Stimulated activated CD8-positive, alpha-beta memory T cell treated with anti-CD3 and anti-CD28 coated beads, Interleukin-12 subunit alpha, Interleukin-12 subunit beta, amount 100 ng/mL, for 4 hours (primary cell): ENCODE data around the gene CDKN2B-AS1.

Experiments
- DNase-seq: peaks from one replicate; pipeline ENCODE4 v3.0.0-alpha.2; 2020; ENCODE audit warnings: low read depth

Gene CDKN2B-AS1

DNA sequence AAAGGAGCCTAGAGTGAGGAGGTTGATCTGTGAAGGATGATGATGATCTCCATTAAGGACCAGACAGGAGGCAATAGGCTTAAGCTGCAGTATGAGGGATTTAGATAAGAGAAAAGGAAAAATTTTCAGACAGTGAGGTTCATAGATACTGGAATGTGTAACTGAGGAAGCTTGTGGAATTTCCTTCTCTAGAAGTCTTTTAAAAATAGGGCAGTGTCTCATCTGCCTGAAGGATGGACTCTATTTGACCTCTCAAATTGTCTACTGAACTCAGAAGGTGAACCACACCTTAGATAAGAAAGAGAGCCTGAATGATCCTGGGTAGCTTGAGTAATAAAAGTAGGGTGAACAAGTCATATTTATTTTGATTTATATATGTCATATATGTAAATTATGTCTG lies 162.7 kb downstream of the CDKN2B-AS1 start:
- DNase-seq: no peak

GRCh38 chr9:22157828-22158227 lies 163.2 kb downstream of the CDKN2B-AS1 start:
- no peak for DNase-seq

GRCh38 chr9:22158271-22158670 lies 163.7 kb downstream of the CDKN2B-AS1 start:
- no peak for DNase-seq

DNA sequence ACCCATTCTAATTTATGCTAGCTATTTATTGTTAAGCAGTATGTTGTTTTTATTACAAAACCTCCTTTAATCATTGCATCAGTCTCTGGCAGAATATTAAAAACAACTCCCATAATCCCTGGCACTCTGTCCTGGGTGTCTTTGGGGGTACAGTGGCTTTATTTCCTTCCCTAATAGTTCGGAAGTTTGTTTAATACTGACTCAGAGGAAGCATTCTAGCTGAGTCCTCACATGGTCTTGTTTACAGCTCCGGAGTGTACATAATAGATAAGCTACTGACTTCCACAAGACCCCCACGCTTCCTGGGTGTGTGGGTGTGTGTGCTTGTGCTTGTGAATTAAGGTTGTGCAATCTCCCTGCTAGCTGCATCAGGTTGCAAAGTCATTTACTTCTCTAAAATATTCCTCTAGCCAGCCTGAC lies 164.3 kb downstream of the CDKN2B-AS1 start:
- DNase-seq: no peak

DNA sequence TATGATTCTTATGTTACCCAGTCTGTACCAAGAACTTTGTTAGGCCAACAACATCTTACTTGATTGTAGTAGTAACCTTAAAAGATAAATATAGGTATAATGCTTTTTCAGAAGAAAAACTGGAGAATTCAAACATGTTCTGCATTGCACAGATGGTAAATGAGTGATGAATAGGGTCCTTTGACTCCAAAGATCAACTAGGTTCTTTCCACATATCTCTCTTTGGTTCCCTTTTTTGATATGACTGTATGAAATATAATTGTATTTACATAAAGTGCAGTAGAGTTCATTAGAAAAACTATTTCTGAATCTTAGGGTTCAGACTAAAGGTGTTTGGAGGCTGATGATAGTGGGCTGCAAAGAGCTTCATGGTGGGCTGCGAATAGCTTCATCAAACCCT lies 165.0 kb downstream of the CDKN2B-AS1 start:
- no peak for DNase-seq

DNA sequence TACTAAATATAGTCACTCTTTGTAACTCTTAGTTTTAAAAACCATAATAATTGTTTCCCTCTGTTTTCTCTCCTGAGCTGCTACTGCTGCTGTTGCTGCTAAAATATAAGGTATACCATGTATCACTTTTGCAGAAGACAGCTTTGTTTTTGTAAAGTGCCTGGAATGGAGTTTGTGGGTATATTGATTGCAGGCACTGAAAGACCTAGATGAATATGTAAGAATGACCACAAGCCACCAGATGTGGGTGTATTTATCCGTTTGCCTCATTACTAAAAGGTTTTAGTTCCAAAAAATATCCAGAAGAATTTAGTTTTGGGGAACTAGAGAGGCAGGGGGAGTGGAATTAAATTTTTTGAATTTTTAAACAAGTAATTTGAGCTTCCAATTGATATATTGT lies 165.6 kb downstream of the CDKN2B-AS1 start:
- DNase-seq: no peak

DNA sequence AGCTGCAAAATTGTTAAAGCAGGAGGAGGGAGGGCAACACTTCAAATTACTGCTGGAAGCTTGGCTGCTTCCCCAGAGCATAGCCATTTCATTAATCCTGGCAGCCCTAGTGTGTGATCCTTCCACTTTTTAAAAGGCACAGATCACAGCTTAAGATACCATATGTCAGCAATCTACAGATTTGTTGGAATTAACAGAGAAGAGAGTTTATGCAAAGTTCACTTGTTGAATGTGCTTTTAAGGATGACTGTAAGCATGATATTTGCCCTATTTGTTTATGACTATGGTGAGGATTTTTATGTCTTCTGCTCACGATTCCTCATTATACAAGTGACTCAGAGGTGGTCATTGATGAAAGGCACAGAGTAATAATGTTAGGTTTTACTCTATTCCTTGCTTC lies 170.6 kb downstream of the CDKN2B-AS1 start:
- DNase-seq: no peak

DNA sequence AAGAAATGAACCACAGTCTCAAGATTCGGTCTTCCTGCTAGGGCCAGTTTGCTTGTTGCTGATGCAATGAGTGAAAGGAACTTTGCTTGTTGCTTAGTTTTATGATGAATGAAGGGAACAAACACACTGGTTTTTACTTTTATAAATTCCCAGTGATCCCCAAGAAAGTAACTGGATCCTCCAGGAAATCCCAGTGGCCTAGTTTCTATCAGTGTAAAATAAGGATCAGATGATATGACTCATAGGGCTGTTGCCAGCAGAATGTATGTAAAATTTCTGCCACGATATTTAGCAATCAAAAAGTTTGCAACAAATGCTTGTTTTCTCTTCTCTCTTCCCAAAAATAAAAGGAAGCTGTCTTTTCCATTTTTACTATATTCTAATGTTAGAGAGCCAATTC lies 174.7 kb downstream of the CDKN2B-AS1 start:
- DNase-seq: no peak

DNA sequence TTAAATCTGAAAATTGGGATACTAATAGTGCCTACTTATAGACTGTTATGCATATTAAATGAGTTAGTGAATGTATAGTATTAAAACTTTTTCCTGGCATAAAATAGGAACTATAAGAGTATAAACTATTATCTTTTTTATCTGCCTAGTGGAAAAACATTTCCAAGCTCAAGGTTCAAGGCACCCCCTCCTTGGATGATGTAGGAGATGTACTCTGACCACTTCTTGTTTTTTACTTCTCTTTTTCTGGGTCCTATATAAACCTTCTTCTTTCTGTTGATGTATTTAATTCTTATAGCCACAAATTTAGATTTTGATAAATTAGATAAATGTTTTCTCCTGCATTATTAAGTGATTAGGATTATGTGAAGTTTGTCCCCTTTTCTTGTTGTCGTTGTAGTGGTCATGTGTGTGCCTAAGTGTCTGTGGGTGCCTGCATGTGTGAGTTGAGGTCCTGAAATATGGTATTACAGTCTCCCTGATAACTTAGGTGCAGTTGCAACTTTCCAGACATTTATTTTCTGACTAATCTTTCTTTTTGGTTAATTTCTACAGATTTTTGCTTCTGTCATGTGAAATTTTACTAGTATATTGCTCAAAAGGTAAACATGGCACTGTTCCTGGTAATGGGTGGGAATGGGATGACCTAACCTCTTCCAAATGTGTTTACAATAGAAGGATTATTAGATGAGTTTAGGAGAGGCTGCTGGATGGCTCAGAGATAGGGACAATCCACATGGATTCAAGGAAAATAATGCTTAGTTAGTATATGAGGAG lies 175.3 kb downstream of the CDKN2B-AS1 start:
- no peak for DNase-seq
